HCT116 (cell line): ENCODE measurements around the gene DDR2. TPM values are rescaled to one million over a fixed set of nuclear protein-coding genes. Genes with fewer than 3 reads are reported as not detected.

Experiments
- ATAC-seq: fragments of 200-7000 bp; cut with Tn5 transposase; 2 replicates; pipeline ENCODE4 v1.9.1; 2020; ENCODE audit warnings: mild to moderate bottlenecking, moderate library complexity
- BruUV-seq: library from RNA; stranded (reverse); fragments of 400-500 nt; replicated peaks from 2 replicates; lab custom pipeline; 2021; lab: Mats Ljungman, UMichigan
- CTCF ChIA-PET: fragments of 300-600 bp; sonication (Branson Sonifier 250); formaldehyde crosslinking; loops from one replicate; lab custom pipeline; 2021; ENCODE audit warnings: antibody characterized with exemption; lab: Charles Lee
- POLR2A ChIA-PET: fragments of 300-600, 350-600 bp; sonication (Branson Sonifier 250); formaldehyde crosslinking; loops from one replicate; lab custom pipeline; 2021; ENCODE audit warnings: antibody characterized with exemption; lab: Charles Lee
- RAD21 ChIA-PET, 2 experiments: fragments of 300-600 bp; sonication (Branson Sonifier 250); formaldehyde crosslinking; loops; one replicate each; lab custom pipeline; 2023; ENCODE audit warnings: low total read pairs in 2 of 2; ENCODE audit not compliant: uncharacterized antibody in 2 of 2, unreplicated experiment in 2 of 2, low non-redundant PET in 1 of 2; lab: Charles Lee
- DNase-seq: peaks from one replicate; pipeline ENCODE4 v3.0.0-alpha.2; 2010; ENCODE audit warnings: low read depth, low spot score
- H2AFZ ChIP-seq: fragments of 200-600 bp; shearing (Covaris generic), sonication (generic); 2 replicates; pipeline ENCODE4 v1.6.1; 2017; ENCODE audit warnings: low read depth, mixed run types, mixed read lengths, antibody characterized with exemption, low read length; ENCODE audit not compliant: poor library complexity, severe bottlenecking
- H3K27ac ChIP-seq: 2 replicates; pipeline ENCODE4 v1.5.1; 2012; ENCODE audit warnings: low read depth, low read length
- H3K27me3 ChIP-seq: fragments of 200-600 bp; sonication (generic); 2 replicates; pipeline ENCODE4 v1.6.1; 2016; ENCODE audit warnings: mixed run types, low read length, mixed read lengths; ENCODE audit not compliant: insufficient read depth
- H3K36me3 ChIP-seq, 2 experiments: fragments of 200-500 bp in 1 of 2; fragments of 200-600 bp in 1 of 2; sonication (Bioruptor generic) in 1 of 2; sonication (generic) in 1 of 2; 2 replicates each; pipeline versions ENCODE4 v1.5.1 to v1.6.1; 2014 to 2016; ENCODE audit warnings: low read length in 2 of 2, inconsistent platforms in 1 of 2, mixed read lengths in 1 of 2, mixed run types in 1 of 2; ENCODE audit not compliant: insufficient read depth in 2 of 2, control insufficient read depth in 1 of 2
- H3K4me1 ChIP-seq, 2 experiments: fragments of 200-600 bp in 1 of 2; sonication (generic) in 1 of 2; 2 replicates each; pipeline versions ENCODE4 v1.5.1 to v1.6.1; 2012 to 2017; ENCODE audit warnings: low read length in 2 of 2, inconsistent platforms in 1 of 2, mild to moderate bottlenecking in 1 of 2, mixed read lengths in 1 of 2, mixed run types in 1 of 2, moderate library complexity in 1 of 2; ENCODE audit not compliant: insufficient read depth in 2 of 2, control insufficient read depth in 1 of 2
- H3K4me2 ChIP-seq: fragments of 200-600 bp; sonication (generic); 2 replicates; pipeline ENCODE4 v1.6.1; 2017; ENCODE audit warnings: mixed run types, low read length, mixed read lengths
- H3K4me3 ChIP-seq, 2 experiments: fragments of 200-600 bp in 1 of 2; sonication (generic) in 1 of 2; replicated peaks in 1 of 2; 2 replicates each; pipeline ENCODE4 v1.5.1; 2011 to 2016; ENCODE audit warnings: low read length in 2 of 2, control low read depth in 1 of 2, low read depth in 1 of 2, mild to moderate bottlenecking in 1 of 2, mixed read lengths in 1 of 2, mixed run types in 1 of 2
- H3K79me2 ChIP-seq: fragments of 200-600 bp; sonication (generic); 2 replicates; pipeline ENCODE4 v1.6.1; 2017; ENCODE audit warnings: mild to moderate bottlenecking, mixed run types, low read length, moderate library complexity, mixed read lengths; ENCODE audit not compliant: insufficient read depth
- H3K9ac ChIP-seq: fragments of 200-600 bp; sonication (generic); 2 replicates; pipeline ENCODE4 v1.6.1; 2016; ENCODE audit warnings: low read length, mixed read lengths
- H3K9me2 ChIP-seq: fragments of 200-600 bp; sonication (generic), shearing (Covaris generic); 2 replicates; pipeline ENCODE4 v1.6.1; 2017; ENCODE audit warnings: mixed run types, mild to moderate bottlenecking, moderate library complexity; ENCODE audit not compliant: insufficient read depth
- H3K9me3 ChIP-seq, 2 experiments: fragments of 200-500 bp in 1 of 2; fragments of 200-600 bp in 1 of 2; sonication (Bioruptor generic) in 1 of 2; sonication (generic) in 1 of 2; 2 replicates each; pipeline ENCODE4 v1.6.1; 2014 to 2017; ENCODE audit warnings: low read length in 2 of 2, mixed read lengths in 2 of 2, inconsistent platforms in 1 of 2, low read depth in 1 of 2, mild to moderate bottlenecking in 1 of 2, mixed run types in 1 of 2, moderate library complexity in 1 of 2; ENCODE audit not compliant: control insufficient read depth in 1 of 2, insufficient read depth in 1 of 2
- H4K20me1 ChIP-seq: fragments of 200-600 bp; sonication (generic), shearing (Covaris generic); 2 replicates; pipeline ENCODE4 v1.6.1; 2017; ENCODE audit warnings: mixed run types, mild to moderate bottlenecking, moderate library complexity; ENCODE audit not compliant: insufficient read depth
- CTCF ChIP-seq, 3 experiments: fragments of 200-600 bp in 1 of 3; sonication (generic) in 1 of 3; IDR thresholded peaks in 2 of 3; conservative IDR thresholded peaks in 1 of 3; 2 replicates each; pipeline ENCODE4 v1.5.1; 2012 to 2017; ENCODE audit warnings: low read depth in 2 of 3, low read length in 2 of 3, antibody characterized with exemption in 1 of 3, borderline replicate concordance in 1 of 3, control low read depth in 1 of 3, mild to moderate bottlenecking in 1 of 3, mixed read lengths in 1 of 3, mixed run types in 1 of 3, moderate library complexity in 1 of 3; ENCODE audit not compliant: insufficient read depth in 1 of 3
- EGR1 ChIP-seq: IDR thresholded peaks from 2 replicates; pipeline ENCODE4 v1.6.1; 2012; ENCODE audit warnings: low read depth
- JUND ChIP-seq: IDR thresholded peaks from 2 replicates; pipeline ENCODE4 v1.6.1; 2012
- MAX ChIP-seq: IDR thresholded peaks from 2 replicates; pipeline ENCODE4 v1.6.1; 2012
- POLR2A ChIP-seq: IDR thresholded peaks from 2 replicates; pipeline ENCODE4 v1.7.0; 2011; ENCODE audit warnings: borderline replicate concordance; ENCODE audit not compliant: insufficient read depth, insufficient read length; ENCODE audit errors: extremely low read depth
- SIN3A ChIP-seq: IDR thresholded peaks from 2 replicates; pipeline ENCODE4 v1.6.1; 2012; ENCODE audit warnings: low read depth
- SP1 ChIP-seq: IDR thresholded peaks from 2 replicates; pipeline ENCODE4 v1.6.1; 2012; ENCODE audit warnings: low read depth
- SRF ChIP-seq: IDR thresholded peaks from 2 replicates; pipeline ENCODE4 v1.6.1; 2012; ENCODE audit warnings: low read depth
- TCF7L2 ChIP-seq: IDR thresholded peaks from 2 replicates; pipeline ENCODE4 v1.7.0; 2011; ENCODE audit warnings: borderline replicate concordance, inconsistent platforms; ENCODE audit not compliant: insufficient read depth, insufficient read length; ENCODE audit errors: extremely low read depth
- ZFX ChIP-seq: fragments of 450-650 bp; IDR thresholded peaks from 2 replicates; pipeline ENCODE4 v1.6.1; 2017
- intact Hi-C: fragments of 100-400 bp; cut with micrococcal nuclease; formaldehyde crosslinking; loops from 2 replicates; pipeline ENCODE4 v1.10.0; 2022
- total RNA-seq: library from RNA; stranded (reverse); gene quantifications from one replicate; pipeline ENCODE4 v1.2.1, GENCODE V29; 2021; ENCODE audit not compliant: unreplicated experiment
- TF ChIP-seq, protein P1 (sequence below): IDR thresholded peaks from 2 replicates; pipeline ENCODE4 v1.6.1; 2012

Gene DDR2
- total RNA-seq, 1 experiment from 2014 or later, result 0.84 TPM

DNA sequence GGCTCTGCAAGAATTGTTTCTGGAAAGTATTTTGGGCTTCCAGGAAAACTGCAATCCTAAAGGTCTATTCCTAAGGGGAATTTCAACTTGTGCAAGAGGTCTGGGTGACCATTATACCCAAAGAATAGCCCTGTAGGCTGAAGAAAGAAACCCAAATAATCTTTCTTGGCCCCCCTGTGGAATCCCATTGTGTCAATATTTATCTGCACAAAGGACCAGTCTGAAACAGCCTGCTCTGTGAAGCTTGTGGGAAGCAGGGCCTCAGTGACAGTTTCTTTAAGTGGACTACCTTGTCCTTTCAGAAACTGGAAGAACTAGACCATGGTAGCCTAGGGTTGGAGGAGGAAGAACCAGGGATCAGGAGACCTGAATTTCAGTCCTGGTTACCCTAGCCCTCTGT, 99.8 kb downstream of the DDR2 start:
- H3K27ac ChIP-seq, result no peak overlapping the region
- no peaks in the 10 kb centered on the region for H4K20me1 ChIP-seq
- H3K27me3 ChIP-seq, result no peaks in the 10 kb centered on the region
- no peaks in the 10 kb centered on the region for H3K36me3 ChIP-seq
- no peak overlapping the region for H3K4me3 ChIP-seq
- intact Hi-C loops, result no loop called here
- no TSS peak for BruUV-seq
- TF ChIP-seq ZFX (no peak), TCF7L2 (no peak), POLR2A (no peak), SP1 (no peak), SIN3A (no peak), MAX (no peak), CTCF (IDR thresholded peaks at IDR 0.05 in 2 of 3, conservative IDR thresholded peaks at IDR 0.05 in 1 of 3; ENCODE audit: borderline replicate concordance in 1 of 3, insufficient read depth in 1 of 3, low read depth in 2 of 3, low read length in 2 of 3) (no peak), EGR1 (no peak), SRF (no peak), JUND (no peak)
- TF ChIP-seq, protein P1, sequence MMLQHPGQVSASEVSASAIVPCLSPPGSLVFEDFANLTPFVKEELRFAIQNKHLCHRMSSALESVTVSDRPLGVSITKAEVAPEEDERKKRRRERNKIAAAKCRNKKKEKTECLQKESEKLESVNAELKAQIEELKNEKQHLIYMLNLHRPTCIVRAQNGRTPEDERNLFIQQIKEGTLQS, result no peak
- no peaks in the 10 kb centered on the region for H3K79me2 ChIP-seq
- no peak overlapping the region for H2AFZ ChIP-seq
- H3K9me2 ChIP-seq, result no peaks in the 10 kb centered on the region
- ATAC-seq, result no peak
- no peak overlapping the region for H3K9ac ChIP-seq
- POLR2A ChIA-PET, result no interaction called here
- H3K4me1 ChIP-seq, result no peaks in the 10 kb centered on the region
- CTCF ChIA-PET, result no interaction called here
- no peaks in the 10 kb centered on the region for H3K9me3 ChIP-seq
- DNase-seq, result no peak
- no peak overlapping the region for H3K4me2 ChIP-seq
- RAD21 ChIA-PET, result no interaction called here
